ENCODE results near the gene DNAH6.

The DNAH6 gene

GRCh38 chr2:84838434-84839145 lies 322.3 kb downstream of the DNAH6 start:
- no peak overlapping the region for H3K4me3 ChIP-seq (replicated peaks; ENCODE audit: low read depth, low read length)
- no peak for TF ChIP-seq CTCF (IDR thresholded peaks at IDR 0.05; ENCODE audit: low read length, missing control alignments)
- no peak for DNase-seq (ENCODE audit: low read depth)

DNA sequence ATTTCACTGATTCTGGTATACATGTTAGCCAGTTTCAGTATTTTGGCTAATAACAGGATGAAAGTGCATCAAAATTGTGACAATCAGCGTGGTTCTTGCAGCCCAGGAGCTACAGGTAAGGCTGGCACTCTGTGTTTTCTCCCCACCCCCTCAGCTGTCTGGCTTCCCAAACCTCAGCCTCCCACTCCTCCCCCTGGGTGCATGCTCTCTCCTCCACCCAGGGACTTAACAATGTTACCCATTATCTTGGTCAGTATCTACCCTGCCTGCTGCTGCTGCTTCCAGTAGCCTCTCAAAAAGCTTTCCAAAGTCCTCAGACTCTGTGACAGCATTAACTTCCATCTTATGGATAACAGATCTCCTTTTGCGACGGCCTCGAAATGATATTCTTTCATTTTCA lies 323.6 kb downstream of the DNAH6 start:
- H3K4me3 ChIP-seq (replicated peaks; ENCODE audit: low read depth, low read length): no peak overlapping the region
- DNase-seq (ENCODE audit: low read depth): no peak
- TF ChIP-seq CTCF (IDR thresholded peaks at IDR 0.05; ENCODE audit: low read length, missing control alignments): no peak

DNA sequence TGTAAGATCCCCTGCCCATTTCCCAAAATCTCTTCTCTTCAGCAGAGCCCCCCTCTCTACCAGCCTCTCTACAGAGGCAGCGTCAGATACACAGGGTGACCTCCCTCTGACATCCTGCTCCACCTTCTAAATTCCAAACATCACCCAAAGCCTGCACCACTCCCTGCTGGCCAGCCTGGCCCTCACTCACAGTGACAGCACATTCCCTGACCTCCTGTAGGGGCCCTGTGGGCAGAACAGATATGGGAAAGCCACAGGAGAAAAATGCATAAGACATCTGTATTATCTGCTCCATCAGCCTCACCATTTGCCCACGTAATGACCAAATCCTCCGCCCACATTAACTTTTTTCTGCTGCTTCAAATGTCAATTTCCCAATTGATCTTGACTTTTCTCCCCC lies 324.0 kb downstream of the DNAH6 start:
- no peak for TF ChIP-seq CTCF (IDR thresholded peaks at IDR 0.05; ENCODE audit: low read length, missing control alignments)
- no peak for DNase-seq (ENCODE audit: low read depth)

DNA sequence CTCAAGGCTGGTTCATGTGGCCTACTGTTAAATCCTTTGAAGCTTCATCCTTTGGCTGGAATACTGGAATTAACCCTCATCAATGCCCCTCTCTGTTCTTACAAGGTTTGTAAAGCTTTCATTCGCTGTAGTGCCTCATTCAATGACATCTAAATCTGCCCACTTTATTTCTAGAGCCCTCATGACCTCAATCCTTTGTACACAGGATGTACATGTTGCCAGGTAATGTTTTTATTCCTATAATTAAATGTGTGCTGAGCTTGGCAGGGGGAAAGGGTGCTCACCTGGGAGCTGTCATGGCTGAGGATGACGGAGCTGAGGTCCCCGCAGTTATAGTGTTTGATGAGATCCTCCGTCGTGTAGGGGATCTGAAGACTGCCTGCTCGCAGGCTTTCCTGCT lies 325.3 kb downstream of the DNAH6 start:
- DNase-seq (ENCODE audit: low read depth): no peak
- H3K4me3 ChIP-seq (replicated peaks; ENCODE audit: low read depth, low read length): no peak overlapping the region
- no peak for TF ChIP-seq CTCF (IDR thresholded peaks at IDR 0.05; ENCODE audit: low read length, missing control alignments)

More for the DNA sequence above, 324.0 kb downstream of the DNAH6 start:
- H3K4me3 ChIP-seq (replicated peaks; ENCODE audit: low read depth, low read length): no peak overlapping the region

DNA sequence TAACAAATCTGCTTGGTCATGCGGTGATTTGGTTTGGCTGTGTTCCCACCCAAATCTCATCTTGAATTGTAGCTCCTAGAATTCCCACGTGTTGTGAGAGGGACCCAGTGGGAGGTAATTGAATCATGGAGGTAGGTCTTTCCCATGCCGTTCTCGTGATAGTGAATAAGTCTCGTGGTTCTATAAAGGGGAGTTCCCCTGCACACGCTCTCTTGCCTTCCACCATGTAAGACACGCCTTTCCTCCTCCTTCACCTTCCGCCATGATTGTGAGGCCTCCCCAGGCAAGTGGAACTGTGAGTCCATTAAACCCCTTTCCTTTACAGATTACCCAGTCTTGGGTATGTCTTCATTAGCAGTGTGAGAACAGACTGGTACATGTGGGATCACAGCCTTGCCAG lies 327.8 kb downstream of the DNAH6 start:
- no peak for DNase-seq (ENCODE audit: low read depth)
- no peak overlapping the region for H3K4me3 ChIP-seq (replicated peaks; ENCODE audit: low read depth, low read length)
- TF ChIP-seq CTCF (IDR thresholded peaks at IDR 0.05; ENCODE audit: low read length, missing control alignments): no peak

DNA sequence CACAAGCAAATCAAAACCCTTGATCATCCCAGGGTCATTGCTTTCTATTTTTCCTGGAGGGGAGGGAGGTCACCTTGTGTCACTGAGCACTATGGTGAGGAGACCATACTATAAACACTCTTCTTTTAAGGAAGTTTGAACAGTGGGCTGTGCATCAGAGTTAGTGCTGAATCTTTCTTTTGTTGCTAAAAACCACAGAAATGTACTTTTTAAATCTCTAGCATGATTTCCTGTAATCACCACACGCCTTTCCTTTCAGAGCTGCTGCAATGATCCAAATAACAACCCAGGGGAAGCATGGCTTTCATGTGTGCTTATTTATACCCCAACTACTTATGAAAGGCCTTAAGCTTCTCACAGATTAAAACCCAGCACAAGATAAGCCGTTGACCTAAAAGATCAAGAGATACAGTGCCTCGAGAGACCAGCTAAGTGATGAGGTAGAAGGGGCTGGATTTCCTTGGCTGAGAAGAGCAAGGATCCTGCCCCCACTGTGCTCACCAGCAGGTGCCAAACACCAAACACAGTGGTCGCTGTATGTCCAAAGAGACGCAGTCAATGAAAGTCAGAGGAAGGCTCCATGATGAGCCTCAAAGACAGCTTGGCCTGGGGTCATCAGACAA lies 329.9 kb downstream of the DNAH6 start:
- H3K4me3 ChIP-seq (replicated peaks; ENCODE audit: low read depth, low read length): no peak overlapping the region
- peak; percentile 29 for DNase-seq (ENCODE audit: low read depth)
- no peak for TF ChIP-seq CTCF (IDR thresholded peaks at IDR 0.05; ENCODE audit: low read length, missing control alignments)

- TF ChIP-seq CTCF (IDR thresholded peaks at IDR 0.05; ENCODE audit: low read length, missing control alignments): no peak
- H3K4me3 ChIP-seq (replicated peaks; ENCODE audit: low read depth, low read length): no peak overlapping the region
- DNase-seq (ENCODE audit: low read depth): no peak
Measured at GRCh38 chr2:84846741-84847142, 330.4 kb downstream of the DNAH6 start.

Data from fibroblast of pulmonary artery (primary cell).